HG02973 (cell line): ENCODE measurements around the gene NRG3.

Experiments
- ATAC-seq: cut with Tn5 transposase; IDR thresholded peaks from one replicate; pipeline ENCODE4 v1.9.1; 2021; ENCODE audit warnings: moderate library complexity; ENCODE audit not compliant: unreplicated experiment

Gene NRG3

DNA sequence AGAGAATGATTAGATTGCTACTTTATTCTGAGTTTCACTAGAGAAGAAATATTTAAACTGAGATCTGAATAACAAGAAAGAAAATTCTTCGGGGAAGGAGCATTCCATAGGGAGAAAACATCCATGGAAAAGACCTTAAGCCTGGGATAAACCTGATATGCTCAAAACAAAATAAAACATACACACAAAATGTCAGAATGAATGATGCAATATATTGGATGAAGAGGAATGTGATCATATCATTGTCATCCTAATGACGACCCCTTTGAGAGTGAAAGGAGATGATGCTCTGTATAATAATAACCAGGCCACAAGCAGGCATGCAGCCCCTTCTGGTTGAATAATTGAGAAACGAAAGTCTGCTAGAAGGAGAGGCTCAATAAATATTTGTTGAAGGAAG lies 882.4 kb downstream of the NRG3 start:
- no peak for ATAC-seq

GRCh38 chr10:82757901-82758300 lies 882.9 kb downstream of the NRG3 start:
- ATAC-seq, result no peak

DNA sequence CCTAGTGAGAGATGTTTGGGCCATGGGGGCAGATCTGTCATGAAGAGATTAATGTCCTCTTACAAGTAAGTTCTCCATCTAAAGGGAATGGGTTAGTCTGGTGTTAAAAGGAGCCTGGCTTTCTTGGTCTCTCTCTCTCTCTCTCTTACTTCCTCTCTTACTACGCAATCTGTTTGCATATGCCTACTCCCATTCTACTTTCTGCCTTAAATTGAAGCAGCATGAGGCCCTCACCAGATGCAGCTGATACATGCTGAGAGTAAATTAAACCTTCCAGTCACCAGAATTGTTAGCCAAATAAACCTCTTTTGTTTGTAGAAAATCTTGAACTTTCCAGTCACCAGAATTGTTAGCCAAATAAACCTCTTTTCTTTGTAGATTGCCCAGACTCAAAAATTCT lies 884.1 kb downstream of the NRG3 start:
- ATAC-seq, result no peak

GRCh38 chr10:82762641-82763040 lies 887.6 kb downstream of the NRG3 start:
- ATAC-seq, result no peak

- no peak for ATAC-seq
Observed at GRCh38 chr10:82768040-82768439, 893.0 kb downstream of the NRG3 start.

DNA sequence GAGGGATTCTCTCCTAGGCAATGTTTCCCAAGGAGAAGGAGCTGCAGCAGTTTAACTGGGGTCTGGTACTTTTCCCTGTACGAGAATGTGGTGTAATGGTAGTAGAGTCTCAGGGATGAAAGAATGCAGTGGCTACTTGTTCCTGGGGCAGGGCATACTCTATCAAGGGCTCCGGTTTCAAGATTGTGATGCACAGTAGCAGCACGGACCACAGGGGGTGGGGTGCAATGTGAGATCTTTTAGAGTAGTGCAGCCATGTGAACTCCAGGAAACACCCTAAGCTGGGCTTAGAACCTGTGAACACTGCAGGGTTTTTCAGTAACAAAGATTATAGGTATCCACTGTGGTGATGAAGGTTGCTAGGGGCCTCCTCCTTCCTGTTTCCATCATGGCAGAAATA lies 903.9 kb downstream of the NRG3 start:
- ATAC-seq, result no peak

DNA sequence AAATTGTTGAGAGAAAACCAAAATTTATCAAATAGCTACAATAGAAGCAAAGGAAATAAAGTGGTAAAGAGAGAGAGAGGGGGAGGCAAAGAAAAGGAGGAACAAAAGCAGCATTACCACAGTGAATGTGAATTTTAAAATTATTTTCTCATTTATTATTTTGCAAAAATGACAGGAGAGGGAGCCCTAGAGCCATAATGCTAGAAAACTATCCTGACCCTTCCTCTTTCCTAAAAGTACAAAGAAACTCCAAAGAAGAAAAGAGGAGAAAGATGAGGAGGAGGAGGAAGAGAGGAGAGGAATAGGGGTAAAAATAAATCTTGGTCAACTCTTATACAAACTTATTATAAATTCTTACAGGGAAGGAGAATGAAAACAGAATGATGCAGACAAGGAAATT lies 921.5 kb downstream of the NRG3 start:
- ATAC-seq, result no peak

DNA sequence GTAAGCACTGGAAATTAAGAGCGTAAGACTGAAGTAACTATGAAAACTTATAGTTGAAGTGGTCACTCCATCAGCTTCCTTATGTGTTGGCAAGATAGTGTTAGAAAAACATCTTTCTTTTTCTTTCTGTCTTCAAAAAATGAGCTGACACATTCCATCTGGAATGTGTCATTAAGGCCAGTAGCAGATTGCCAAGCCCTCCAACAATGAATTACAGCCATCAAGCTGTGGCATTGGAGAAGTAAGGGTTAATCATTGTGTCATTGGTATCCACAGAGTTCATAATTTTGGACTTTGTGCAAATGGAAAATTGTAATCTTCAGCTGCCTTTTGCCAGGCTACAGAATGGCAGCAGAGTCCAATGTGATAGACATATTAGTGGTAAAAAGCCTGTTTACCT lies 926.3 kb downstream of the NRG3 start:
- no peak for ATAC-seq

- ATAC-seq, result no peak
Observed at GRCh38 chr10:82811621-82812020, 936.6 kb downstream of the NRG3 start.

DNA sequence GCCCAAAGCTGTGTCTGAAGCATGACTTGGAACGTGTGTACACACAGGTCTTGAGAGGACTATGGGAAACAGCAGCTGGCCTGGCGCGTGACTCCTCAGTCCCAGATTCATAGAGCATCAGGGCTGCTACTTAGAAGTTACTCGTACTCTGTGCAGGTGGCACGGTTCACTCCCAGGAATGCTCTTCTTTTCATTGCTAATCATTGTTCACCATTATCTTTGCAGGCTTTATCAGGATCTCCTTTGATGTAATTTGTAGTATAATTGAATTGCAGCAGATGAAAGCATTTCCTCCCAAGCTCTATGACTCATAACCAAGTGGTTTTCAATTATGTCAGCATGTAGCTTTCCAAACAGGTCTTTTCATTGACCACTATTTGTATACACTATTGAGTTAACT lies 938.9 kb downstream of the NRG3 start:
- ATAC-seq, result no peak

DNA sequence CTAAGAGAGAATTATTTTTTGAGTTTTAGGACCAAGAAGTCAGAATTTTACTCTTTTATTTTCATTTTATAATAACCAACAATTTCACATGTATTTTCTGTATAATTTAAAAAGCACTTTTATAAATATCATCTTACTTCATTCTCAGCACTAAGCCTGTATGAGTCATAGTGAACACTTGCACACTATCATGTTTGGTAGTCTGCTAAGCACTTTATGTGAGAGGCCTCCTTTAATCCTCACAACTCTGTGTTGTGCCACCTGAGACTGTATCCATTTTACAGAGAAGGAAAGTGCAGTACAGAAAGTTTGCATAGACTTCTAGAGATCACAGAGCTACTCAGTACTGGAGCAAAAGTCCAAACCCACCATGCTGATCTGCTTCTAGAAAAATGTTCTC lies 939.6 kb downstream of the NRG3 start:
- no peak for ATAC-seq

- no peak for ATAC-seq
Observed at GRCh38 chr10:82815680-82816079, 940.7 kb downstream of the NRG3 start.

- no peak for ATAC-seq
Observed at GRCh38 chr10:82817676-82818422, 942.9 kb downstream of the NRG3 start.

GRCh38 chr10:82821043-82821442 lies 946.0 kb downstream of the NRG3 start:
- ATAC-seq, result no peak

- ATAC-seq, result no peak
Observed at GRCh38 chr10:82826132-82826531, 951.1 kb downstream of the NRG3 start.

- ATAC-seq, result no peak
Observed at GRCh38 chr10:82827901-82828300, 952.9 kb downstream of the NRG3 start.

- ATAC-seq, result no peak
Observed at GRCh38 chr10:82847242-82847641, 972.2 kb downstream of the NRG3 start.

DNA sequence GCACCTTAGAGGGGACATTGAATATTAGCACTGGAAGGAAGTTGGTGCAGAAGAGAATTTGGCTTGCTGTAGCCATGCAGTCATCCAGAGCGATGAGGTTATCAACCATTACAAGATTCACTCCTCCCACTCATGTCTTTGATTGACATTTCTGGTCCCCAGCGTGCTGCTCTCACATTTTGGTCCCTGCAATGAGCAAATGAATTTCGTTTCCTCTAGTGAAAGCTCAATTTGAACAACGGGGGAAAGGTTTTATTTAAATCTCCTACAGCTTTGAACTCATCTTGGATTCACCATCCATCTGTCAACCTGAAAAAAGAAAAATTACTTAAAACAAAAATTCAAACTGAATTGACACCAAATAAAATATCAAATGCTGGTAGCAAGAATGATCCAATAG lies 975.2 kb downstream of the NRG3 start:
- no peak for ATAC-seq

GRCh38 chr10:82856957-82857613 lies 982.1 kb downstream of the NRG3 start:
- no peak for ATAC-seq

DNA sequence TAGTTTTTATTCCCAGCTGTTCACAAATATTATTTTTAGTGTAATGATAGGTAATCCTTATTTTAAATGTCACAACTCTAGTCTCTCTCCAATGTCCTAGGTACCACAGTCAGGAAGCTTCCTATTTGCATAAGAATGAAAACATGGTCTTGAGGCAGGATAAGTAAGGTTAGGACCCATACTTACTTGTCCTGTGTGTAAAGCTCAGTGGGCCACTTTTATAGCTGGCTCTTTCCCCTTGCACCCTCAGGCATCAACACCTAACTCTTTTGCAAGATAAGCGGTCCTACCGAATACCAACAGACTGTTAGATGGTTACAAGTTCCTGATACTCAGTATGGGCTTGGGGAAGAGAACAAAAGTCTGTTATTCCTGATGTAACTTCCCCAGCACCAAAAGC lies 986.9 kb downstream of the NRG3 start:
- ATAC-seq, result no peak

DNA sequence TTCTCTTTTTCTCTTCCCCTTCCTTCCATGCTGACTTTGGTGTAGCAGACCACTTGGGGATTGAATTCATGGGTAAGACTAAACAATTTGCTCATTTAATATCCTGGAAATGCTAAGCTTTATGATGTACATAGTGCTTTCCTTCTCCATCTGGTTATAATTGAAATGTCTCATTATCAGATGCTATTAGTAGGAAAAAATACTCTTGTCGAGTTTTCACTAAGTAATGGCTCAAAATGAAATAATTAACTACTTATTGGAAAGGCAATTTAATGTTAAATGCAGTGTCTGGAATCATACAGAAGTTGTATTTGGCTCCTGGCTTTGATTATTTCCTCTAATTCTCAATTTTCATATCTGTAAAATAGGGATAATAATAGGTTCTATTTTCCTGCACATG lies 990.4 kb downstream of the NRG3 start:
- no peak for ATAC-seq

- no peak for ATAC-seq
Observed at GRCh38 chr10:82866424-82867020, 991.5 kb downstream of the NRG3 start.
